IMR-90 (cell line): ENCODE data around the gene CPXM2. TPM values are rescaled to one million over a fixed set of nuclear protein-coding genes. Genes with fewer than 3 reads are reported as not detected.

Source experiments
- ATAC-seq: fragments of 200-7000 bp; cut with Tn5 transposase; 2 replicates; pipeline ENCODE4 v1.9.1; 2020; ENCODE audit warnings: low read depth, mild to moderate bottlenecking, moderate library complexity
- BruUV-seq: library from RNA; stranded (reverse); fragments of 400-500 nt; replicated peaks from 2 replicates; lab custom pipeline; 2021; lab: Mats Ljungman, UMichigan
- CTCF ChIA-PET: fragments of 300-600 bp; formaldehyde crosslinking; extraction: SDS; loops from one replicate; lab custom pipeline; 2021; ENCODE audit warnings: antibody characterized with exemption; lab: Yijun Ruan, JAX
- POLR2A ChIA-PET: fragments of 300-600 bp; sonication (Branson Sonifier 250); formaldehyde crosslinking; loops from one replicate; lab custom pipeline; 2022; ENCODE audit warnings: antibody characterized with exemption; ENCODE audit not compliant: unreplicated experiment; lab: Charles Lee
- DNase-seq: peaks from one replicate; pipeline ENCODE4 v3.0.0; 2013
- H2AFZ ChIP-seq: replicated peaks from 2 replicates; pipeline ENCODE3; 2013; ENCODE audit warnings: low read length, mild to moderate bottlenecking; ENCODE audit not compliant: poor library complexity
- H2AK5ac ChIP-seq: 2 replicates; pipeline ENCODE4 v1.6.1; 2013; ENCODE audit warnings: low read depth, low read length, inconsistent platforms
- H2AK9ac ChIP-seq: replicated peaks from 2 replicates; pipeline ENCODE3; 2013; ENCODE audit warnings: mild to moderate bottlenecking, low read depth, low read length, moderate library complexity; ENCODE audit not compliant: poor library complexity
- H2BK120ac ChIP-seq: 2 replicates; pipeline ENCODE4 v1.6.1; 2013; ENCODE audit warnings: low read depth, low read length, inconsistent platforms
- H2BK15ac ChIP-seq: 3 replicates; pipeline ENCODE4 v1.6.1; 2013; ENCODE audit warnings: low read depth, low read length, inconsistent platforms
- H2BK20ac ChIP-seq: 2 replicates; pipeline ENCODE4 v1.6.1; 2013; ENCODE audit warnings: low read depth, mild to moderate bottlenecking, inconsistent platforms, low read length, moderate library complexity
- H2BK5ac ChIP-seq: 2 replicates; pipeline ENCODE4 v1.6.1; 2013; ENCODE audit warnings: mild to moderate bottlenecking, low read depth, low read length, inconsistent platforms; ENCODE audit not compliant: poor library complexity, severe bottlenecking
- H3K14ac ChIP-seq: replicated peaks from 2 replicates; pipeline ENCODE4 v1.6.1; 2013; ENCODE audit warnings: low read depth, low read length, inconsistent platforms
- H3K18ac ChIP-seq: 2 replicates; pipeline ENCODE4 v1.6.1; 2013; ENCODE audit warnings: low read depth, low read length, control low read depth
- H3K23ac ChIP-seq: 2 replicates; pipeline ENCODE4 v1.6.1; 2013; ENCODE audit warnings: low read depth, low read length, inconsistent platforms
- H3K27ac ChIP-seq: 2 replicates; pipeline ENCODE4 v1.5.1; 2013; ENCODE audit warnings: mild to moderate bottlenecking, control low read depth, low read length; ENCODE audit not compliant: insufficient read depth
- H3K27me3 ChIP-seq: 2 replicates; pipeline ENCODE4 v1.6.1; 2013; ENCODE audit warnings: low read length; ENCODE audit not compliant: control insufficient read depth, insufficient read depth
- H3K36me3 ChIP-seq: 2 replicates; pipeline ENCODE4 v1.6.1; 2013; ENCODE audit warnings: low read length, mixed read lengths; ENCODE audit not compliant: control insufficient read depth, insufficient read depth
- H3K4ac ChIP-seq: 2 replicates; pipeline ENCODE4 v1.6.1; 2013; ENCODE audit warnings: low read depth, low read length, inconsistent platforms
- H3K4me1 ChIP-seq: 2 replicates; pipeline ENCODE4 v1.6.1; 2013; ENCODE audit warnings: low read length, mixed read lengths; ENCODE audit not compliant: control insufficient read depth, insufficient read depth
- H3K4me2 ChIP-seq: 2 replicates; pipeline ENCODE4 v1.6.1; 2013; ENCODE audit warnings: low read depth, mild to moderate bottlenecking, control low read depth, low read length, moderate library complexity
- H3K4me3 ChIP-seq: 2 replicates; pipeline ENCODE4 v1.5.1; 2013; ENCODE audit warnings: low read depth, mild to moderate bottlenecking, control low read depth, low read length, moderate library complexity; ENCODE audit not compliant: insufficient read depth
- H3K56ac ChIP-seq: 2 replicates; pipeline ENCODE4 v1.6.1; 2013; ENCODE audit warnings: low read length, inconsistent platforms; ENCODE audit not compliant: insufficient read depth; ENCODE audit errors: extremely low read depth
- H3K79me1 ChIP-seq, 2 experiments: 2 replicates each; pipeline ENCODE4 v1.6.1; 2013; ENCODE audit warnings: low read length in 2 of 2, inconsistent platforms in 1 of 2, low read depth in 1 of 2
- H3K9ac ChIP-seq: 2 replicates; pipeline ENCODE4 v1.6.1; 2013; ENCODE audit warnings: low read depth, low read length, control low read depth
- H3K9me1 ChIP-seq: 2 replicates; pipeline ENCODE4 v1.6.1; 2013; ENCODE audit warnings: low read length, inconsistent platforms; ENCODE audit not compliant: insufficient read depth
- H3K9me3 ChIP-seq: 2 replicates; pipeline ENCODE4 v1.6.1; 2013; ENCODE audit warnings: low read length; ENCODE audit not compliant: control insufficient read depth, insufficient read depth
- H4K20me1 ChIP-seq: 2 replicates; pipeline ENCODE4 v1.6.1; 2013; ENCODE audit warnings: low read length, inconsistent platforms; ENCODE audit not compliant: insufficient read depth
- H4K5ac ChIP-seq: 2 replicates; pipeline ENCODE4 v1.6.1; 2013; ENCODE audit warnings: mild to moderate bottlenecking, low read depth, low read length, control low read depth
- H4K8ac ChIP-seq, 2 experiments: 2 replicates each; pipeline ENCODE4 v1.6.1; 2013; ENCODE audit warnings: low read depth in 2 of 2, low read length in 2 of 2, control low read depth in 1 of 2, inconsistent platforms in 1 of 2
- H4K91ac ChIP-seq: 2 replicates; pipeline ENCODE4 v1.6.1; 2013; ENCODE audit warnings: low read depth, low read length, inconsistent platforms; ENCODE audit not compliant: insufficient read depth
- FOS ChIP-seq: fragments of 150-350 bp; IDR thresholded peaks from 2 replicates; pipeline ENCODE4 v1.6.1; 2016; ENCODE audit warnings: low read depth, low read length
- WGBS, 2 experiments: methylation state at CpG; one replicate each; pipeline versions ENCODE4 v1.1.5 to v1.1.7; 2013; ENCODE audit warnings: missing lambda C conversion rate in 2 of 2; ENCODE audit not compliant: insufficient read length in 1 of 2; ENCODE audit errors: extremely low coverage in 2 of 2; 5-methylcytosine and 5-hydroxymethylcytosine counted together
- dilution Hi-C: fragments of 300-500 bp; cut with HindIII; formaldehyde crosslinking; loops from one replicate; pipeline ENCODE4 v1.14.3; 2018; ENCODE audit warnings: low sequenced_read_pairs; ENCODE audit not compliant: unreplicated experiment
- in situ Hi-C: fragments of 300-500 bp; cut with MboI; formaldehyde crosslinking; loops from 3 replicates; pipeline ENCODE4 v1.14.3; 2019; ENCODE audit warnings: low sequenced_read_pairs, inconsistent platforms, mixed read lengths
- intact Hi-C: fragments of 100-400 bp; cut with micrococcal nuclease; formaldehyde crosslinking; loops from 2 replicates; pipeline ENCODE4 v1.10.0; 2022
- polyA plus RNA-seq, 3 experiments: library from polyadenylated mRNA; depleted of rRNA; stranded (reverse); fragments of >200 nt; gene quantifications; 2 replicates each; pipeline ENCODE4 v1.2.3, GENCODE V29; 2012; ENCODE audit warnings: low replicate concordance in 1 of 3
- total RNA-seq: library from RNA; depleted of rRNA; stranded (reverse); fragments of >200 nt; gene quantifications from 2 replicates; pipeline ENCODE4 v1.2.3, GENCODE V29; 2012
- TF ChIP-seq, protein P1 (sequence below): fragments of 150-350 bp; IDR thresholded peaks from 2 replicates; pipeline ENCODE4 v1.6.1; 2016; ENCODE audit warnings: low read depth, mild to moderate bottlenecking, low read length, moderate library complexity, borderline replicate concordance
- TF ChIP-seq, protein P2 (sequence below): conservative IDR thresholded peaks from 2 replicates; pipeline ENCODE4 v1.5.1; 2012; ENCODE audit warnings: mild to moderate bottlenecking, low read depth, low read length, improper control_type of control experiment

Gene CPXM2
- total and polyA plus RNA-seq, 2 of the 4 experiments (the other 2 are of a cell fraction): not detected

DNA sequence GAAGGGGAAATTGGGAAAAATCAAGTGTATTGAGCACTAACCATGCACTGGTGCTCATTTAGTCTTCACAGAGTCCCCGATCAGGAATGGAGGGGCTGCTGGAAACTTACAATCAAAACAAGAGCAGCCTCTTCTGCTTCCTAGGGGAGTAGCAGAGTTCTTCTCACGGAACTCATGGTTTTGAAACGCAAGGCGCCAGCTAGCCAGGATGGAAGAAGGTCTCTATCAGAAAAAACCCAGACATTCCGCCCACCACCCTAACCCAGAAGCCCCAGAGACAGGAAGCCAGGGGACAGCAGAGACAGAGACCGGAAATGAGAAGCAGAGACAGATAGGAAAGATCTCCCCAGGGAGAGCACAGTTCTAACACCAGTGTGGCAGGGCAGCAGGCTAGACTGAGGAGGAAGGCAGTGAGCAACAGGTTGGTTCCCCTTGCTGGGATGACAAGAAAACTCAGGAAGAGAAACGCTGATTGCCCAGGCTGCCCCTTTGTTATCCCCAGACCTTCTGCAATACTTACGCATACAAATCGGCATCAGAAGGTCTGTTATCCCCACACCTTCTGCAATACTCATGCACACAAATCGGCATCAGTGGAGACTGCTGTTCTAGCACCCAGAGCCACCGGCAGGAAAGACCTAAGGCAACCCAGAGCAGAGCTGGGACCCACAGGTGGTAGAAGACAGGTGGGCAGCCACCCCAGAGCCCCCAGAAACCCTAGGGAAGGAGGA lies 99.2 kb downstream of the CPXM2 start:
- Histone ChIP-seq H3K23ac (no peak overlapping the region), H3K9me3 (peaks cover 39% of the 10 kb centered on the region), H2BK120ac (no peak overlapping the region), H3K4me1 (no peaks in the 10 kb centered on the region), H3K9ac (no peak overlapping the region), H2BK15ac (no peak overlapping the region), H2BK20ac (no peak overlapping the region), H3K4ac (no peak overlapping the region), H2AK5ac (no peak overlapping the region), H4K91ac (no peak overlapping the region), H4K20me1 (no peaks in the 10 kb centered on the region), H3K4me2 (no peak overlapping the region), H2BK5ac (no peak overlapping the region), H3K4me3 (no peak overlapping the region), H4K5ac (no peak overlapping the region), H3K9me1 (no peaks in the 10 kb centered on the region), H3K27me3 (no peaks in the 10 kb centered on the region), H3K56ac (no peak overlapping the region), H2AK9ac (no peak overlapping the region), H3K79me1 (no peaks in the 10 kb centered on the region), H3K27ac (no peak overlapping the region), H2AFZ (no peak overlapping the region), H4K8ac (no peak overlapping the region), H3K14ac (no peak overlapping the region), H3K18ac (no peak overlapping the region), H3K36me3 (no peaks in the 10 kb centered on the region)
- intact Hi-C loops (no loop called here), dilution Hi-C loops (no loop called here), in situ Hi-C loops (no loop called here)
- POLR2A ChIA-PET: no interaction called here
- TF ChIP-seq, protein P1, sequence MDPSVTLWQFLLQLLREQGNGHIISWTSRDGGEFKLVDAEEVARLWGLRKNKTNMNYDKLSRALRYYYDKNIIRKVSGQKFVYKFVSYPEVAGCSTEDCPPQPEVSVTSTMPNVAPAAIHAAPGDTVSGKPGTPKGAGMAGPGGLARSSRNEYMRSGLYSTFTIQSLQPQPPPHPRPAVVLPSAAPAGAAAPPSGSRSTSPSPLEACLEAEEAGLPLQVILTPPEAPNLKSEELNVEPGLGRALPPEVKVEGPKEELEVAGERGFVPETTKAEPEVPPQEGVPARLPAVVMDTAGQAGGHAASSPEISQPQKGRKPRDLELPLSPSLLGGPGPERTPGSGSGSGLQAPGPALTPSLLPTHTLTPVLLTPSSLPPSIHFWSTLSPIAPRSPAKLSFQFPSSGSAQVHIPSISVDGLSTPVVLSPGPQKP: no peak
- TF ChIP-seq, protein P2, sequence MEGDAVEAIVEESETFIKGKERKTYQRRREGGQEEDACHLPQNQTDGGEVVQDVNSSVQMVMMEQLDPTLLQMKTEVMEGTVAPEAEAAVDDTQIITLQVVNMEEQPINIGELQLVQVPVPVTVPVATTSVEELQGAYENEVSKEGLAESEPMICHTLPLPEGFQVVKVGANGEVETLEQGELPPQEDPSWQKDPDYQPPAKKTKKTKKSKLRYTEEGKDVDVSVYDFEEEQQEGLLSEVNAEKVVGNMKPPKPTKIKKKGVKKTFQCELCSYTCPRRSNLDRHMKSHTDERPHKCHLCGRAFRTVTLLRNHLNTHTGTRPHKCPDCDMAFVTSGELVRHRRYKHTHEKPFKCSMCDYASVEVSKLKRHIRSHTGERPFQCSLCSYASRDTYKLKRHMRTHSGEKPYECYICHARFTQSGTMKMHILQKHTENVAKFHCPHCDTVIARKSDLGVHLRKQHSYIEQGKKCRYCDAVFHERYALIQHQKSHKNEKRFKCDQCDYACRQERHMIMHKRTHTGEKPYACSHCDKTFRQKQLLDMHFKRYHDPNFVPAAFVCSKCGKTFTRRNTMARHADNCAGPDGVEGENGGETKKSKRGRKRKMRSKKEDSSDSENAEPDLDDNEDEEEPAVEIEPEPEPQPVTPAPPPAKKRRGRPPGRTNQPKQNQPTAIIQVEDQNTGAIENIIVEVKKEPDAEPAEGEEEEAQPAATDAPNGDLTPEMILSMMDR: no peak
- TF ChIP-seq FOS: no peak
- CTCF ChIA-PET: no interaction called here
- ATAC-seq: no peak
- no CpG with 5 or more reads among the region's 11 CpGs for WGBS, 2 experiments
- no TSS peak for BruUV-seq
- DNase-seq: no peak
